SK-N-SH treated with all-trans-retinoic acid at 6 μM for 48 hours (cell line): Measurements from ENCODE around the gene CHID1.

Experiments used
- ATAC-seq: fragments of 200-7000 bp; cut with Tn5 transposase; 3 replicates; pipeline ENCODE4 v1.9.1; 2020; ENCODE audit warnings: mild to moderate bottlenecking, moderate library complexity
- ARNTL ChIP-seq: fragments of 450-650 bp; formaldehyde crosslinking; IDR thresholded peaks from 2 replicates; pipeline ENCODE4 v1.5.0; 2020; ENCODE audit warnings: low read depth, mild to moderate bottlenecking, moderate library complexity, borderline replicate concordance
- BACH2 ChIP-seq: fragments of 250-450 bp; sonication (Bioruptor Pico); IDR thresholded peaks from 2 replicates; pipeline ENCODE4 v1.9.0; 2021; ENCODE audit warnings: mild to moderate bottlenecking, borderline replicate concordance
- CREB5 ChIP-seq: fragments of 250-450 bp; sonication (Bioruptor Pico); IDR thresholded peaks from 2 replicates; pipeline ENCODE4 v1.5.1; 2020; ENCODE audit warnings: low read depth, mild to moderate bottlenecking, moderate library complexity
- CSDC2 ChIP-seq: fragments of 250-450 bp; sonication (Bioruptor Pico); IDR thresholded peaks from 2 replicates; pipeline ENCODE4 v1.5.0; 2020; ENCODE audit warnings: mild to moderate bottlenecking, moderate library complexity
- CSRNP3 ChIP-seq: fragments of 250-450 bp; sonication (Bioruptor Pico); IDR thresholded peaks from 2 replicates; pipeline ENCODE4 v1.5.1; 2021; ENCODE audit warnings: mild to moderate bottlenecking, moderate library complexity
- ESRRG ChIP-seq: fragments of 250-450 bp; sonication (Bioruptor Pico); IDR thresholded peaks from 2 replicates; pipeline ENCODE4 v1.6.1; 2021; ENCODE audit warnings: mild to moderate bottlenecking
- GLIS3 ChIP-seq: fragments of 250-450 bp; sonication (Bioruptor Pico); IDR thresholded peaks from 2 replicates; pipeline ENCODE4 v1.5.0; 2020; ENCODE audit warnings: mild to moderate bottlenecking, moderate library complexity
- ISL1 ChIP-seq: fragments of 250-450 bp; sonication (Bioruptor Pico); IDR thresholded peaks from 2 replicates; pipeline ENCODE4 v2.1.2; 2022; ENCODE audit warnings: mild to moderate bottlenecking, moderate library complexity
- OSR1 ChIP-seq: fragments of 250-450 bp; sonication (Bioruptor Pico); IDR thresholded peaks from 2 replicates; pipeline ENCODE4 v1.8.0; 2022; ENCODE audit warnings: moderate library complexity, mild to moderate bottlenecking, inconsistent platforms
- PATZ1 ChIP-seq: fragments of 250-450 bp; sonication (Bioruptor Pico); IDR thresholded peaks from 2 replicates; pipeline ENCODE4 v1.8.0; 2020; ENCODE audit warnings: mild to moderate bottlenecking, moderate library complexity, borderline replicate concordance
- POU6F1 ChIP-seq: fragments of 250-450 bp; sonication (Bioruptor Pico); IDR thresholded peaks from 2 replicates; pipeline ENCODE4 v1.8.0; 2021; ENCODE audit warnings: low read depth, mild to moderate bottlenecking, moderate library complexity, borderline replicate concordance
- PPARA ChIP-seq: fragments of 250-450 bp; sonication (Bioruptor Pico); IDR thresholded peaks from 2 replicates; pipeline ENCODE4 v1.5.0; 2020; ENCODE audit warnings: mild to moderate bottlenecking, borderline replicate concordance
- SNAI2 ChIP-seq: fragments of 250-450 bp; sonication (Bioruptor Pico); IDR thresholded peaks from 2 replicates; pipeline ENCODE4 v1.5.0; 2020; ENCODE audit warnings: mild to moderate bottlenecking, moderate library complexity
- TCF4 ChIP-seq: fragments of 250-450 bp; sonication (Bioruptor Pico); IDR thresholded peaks from 2 replicates; pipeline ENCODE4 v1.8.0; 2021; ENCODE audit warnings: mild to moderate bottlenecking, moderate library complexity, borderline replicate concordance
- TOX ChIP-seq: fragments of 250-450 bp; sonication (Bioruptor Pico); IDR thresholded peaks from 2 replicates; pipeline ENCODE4 v1.8.0; 2021; ENCODE audit warnings: mild to moderate bottlenecking, moderate library complexity, borderline replicate concordance
- TSHZ2 ChIP-seq: fragments of 250-450 bp; sonication (Bioruptor Pico); IDR thresholded peaks from 2 replicates; pipeline ENCODE4 v1.5.0; 2020; ENCODE audit warnings: mild to moderate bottlenecking, moderate library complexity
- ZC3H10 ChIP-seq: fragments of 250-450 bp; sonication (Bioruptor Pico); IDR thresholded peaks from 2 replicates; pipeline ENCODE4 v1.5.1; 2021; ENCODE audit warnings: mild to moderate bottlenecking, moderate library complexity
- ZFP3 ChIP-seq: fragments of 250-450 bp; sonication (Bioruptor Pico); IDR thresholded peaks from 2 replicates; pipeline ENCODE4 v1.5.0; 2020; ENCODE audit warnings: mild to moderate bottlenecking, moderate library complexity
- ZFP30 ChIP-seq: fragments of 450-650 bp; formaldehyde crosslinking; IDR thresholded peaks from 2 replicates; pipeline ENCODE4 v1.5.0; 2022; ENCODE audit warnings: mild to moderate bottlenecking, moderate library complexity
- ZNF565 ChIP-seq: fragments of 450-650 bp; formaldehyde crosslinking; conservative IDR thresholded peaks from 2 replicates; pipeline ENCODE4 v1.5.0; 2020; ENCODE audit warnings: low read depth, mild to moderate bottlenecking, moderate library complexity
- ZNF70 ChIP-seq: fragments of 450-650 bp; formaldehyde crosslinking; IDR thresholded peaks from 2 replicates; pipeline ENCODE4 v1.5.0; 2020; ENCODE audit warnings: mild to moderate bottlenecking, moderate library complexity

CHID1 gene

GRCh38 chr11:932435-932834 lies 21.8 kb upstream of the CHID1 start:
- ATAC-seq, result no peak
- TF ChIP-seq GLIS3 (CRISPR knock-in tag) (no peak), ISL1 (CRISPR knock-in tag) (no peak), CREB5 (CRISPR knock-in tag) (no peak), ZNF565 (CRISPR knock-in tag) (no peak), BACH2 (no peak), PPARA (no peak), ZFP30 (CRISPR knock-in tag) (no peak), ZNF70 (no peak), CSDC2 (CRISPR knock-in tag) (no peak), PATZ1 (CRISPR knock-in tag) (no peak), OSR1 (no peak)

GRCh38 chr11:931385-931784 lies 20.8 kb upstream of the CHID1 start:
- TF ChIP-seq TOX (no peak), ZFP3 (no peak), ISL1 (CRISPR knock-in tag) (no peak), OSR1 (no peak), SNAI2 (CRISPR knock-in tag) (no peak), CSDC2 (CRISPR knock-in tag) (no peak), TCF4 (CRISPR knock-in tag) (no peak), BACH2 (no peak), CREB5 (CRISPR knock-in tag) (no peak), ZNF565 (CRISPR knock-in tag) (no peak)
- ATAC-seq, result no peak

- ATAC-seq, result no peak
- TF ChIP-seq ZNF565 (CRISPR knock-in tag), result no peak
- no peak for TF ChIP-seq ZC3H10 (CRISPR knock-in tag)
- no peak for TF ChIP-seq TCF4 (CRISPR knock-in tag)
- TF ChIP-seq ZNF70, result no peak
- no peak for TF ChIP-seq ESRRG
- no peak for TF ChIP-seq CSRNP3
- TF ChIP-seq OSR1, result no peak
- no peak for TF ChIP-seq CSDC2 (CRISPR knock-in tag)
- no peak for TF ChIP-seq TSHZ2 (CRISPR knock-in tag)
- TF ChIP-seq TOX, result no peak
- TF ChIP-seq ISL1 (CRISPR knock-in tag), result no peak
- TF ChIP-seq ARNTL, result no peak
- TF ChIP-seq POU6F1 (CRISPR knock-in tag), result no peak
- no peak for TF ChIP-seq ZFP3
Observed at GRCh38 chr11:929405-929804, 18.8 kb upstream of the CHID1 start.
